Measurements from ENCODE around the gene PCBP1. TPM values are rescaled to one million over a fixed set of nuclear protein-coding genes. Genes with fewer than 3 reads are reported as not detected.
A peak's percentile ranks its signal among the peaks of the same experiment; 100 is the strongest.
"Not testable (repeated sequence)": the region's sequence is repeated elsewhere in the genome, so short reads cannot be mapped to it uniquely, and the experiment has no call there.

Gene PCBP1
- total RNA-seq, 2 experiments from 2014 or later: 470 to 489 TPM

DNA sequence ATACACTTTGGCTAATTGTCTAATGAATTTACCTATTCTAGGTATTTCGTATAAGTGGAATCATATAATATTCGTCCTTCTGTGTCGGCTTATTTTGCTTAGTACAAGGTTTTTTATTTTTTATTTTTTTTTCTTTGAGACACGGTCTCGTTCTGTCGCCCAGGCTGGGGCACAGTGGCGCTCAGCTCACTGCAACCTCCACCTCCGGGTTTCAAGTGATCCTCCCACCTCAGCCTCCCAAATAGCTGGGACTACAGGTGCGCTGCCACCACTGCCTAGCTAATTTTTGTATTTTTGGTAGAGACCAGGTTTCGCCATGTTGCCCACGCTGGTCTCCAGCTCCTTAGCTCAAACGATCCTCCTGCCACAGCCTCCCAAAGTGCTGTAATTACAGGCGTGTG is 38.2 kb downstream of the PCBP1 start:
- ATAC-seq (no peak), DNase-seq (no peak)
- H3K9me3 Mint-ChIP-seq: peaks cover 3% of the 10 kb centered on the region
- intact Hi-C loops (cut with micrococcal nuclease): no loop called here
- H3K27me3 Mint-ChIP-seq: no peaks in the 10 kb centered on the region
- peaks cover 66% of the 10 kb centered on the region for H3K4me1 Mint-ChIP-seq (ENCODE audit: low read depth)
- peak overlapping the region; percentile 100 for H3K27ac Mint-ChIP-seq
- peaks cover 21% of the 10 kb centered on the region for H3K36me3 Mint-ChIP-seq (ENCODE audit: low read depth)
- POLR2A ChIA-PET: interaction anchor here (1.4 to 38.3 kb wide), 7 partner anchors 10 to 65 kb away, joined by 5 to 955 read pairs (median 40); partner anchors contain the start of genes C2orf42 and PCBP1
- H3K4me3 Mint-ChIP-seq: peak overlapping the region; percentile 92
- CTCF ChIA-PET: interaction anchor here (1.2 to 3.0 kb wide), 8 partner anchors 9 to 55 kb away, joined by 3 to 16 read pairs (median 6); no protein-coding TSS in a partner anchor
- TF ChIP-seq, protein P1, sequence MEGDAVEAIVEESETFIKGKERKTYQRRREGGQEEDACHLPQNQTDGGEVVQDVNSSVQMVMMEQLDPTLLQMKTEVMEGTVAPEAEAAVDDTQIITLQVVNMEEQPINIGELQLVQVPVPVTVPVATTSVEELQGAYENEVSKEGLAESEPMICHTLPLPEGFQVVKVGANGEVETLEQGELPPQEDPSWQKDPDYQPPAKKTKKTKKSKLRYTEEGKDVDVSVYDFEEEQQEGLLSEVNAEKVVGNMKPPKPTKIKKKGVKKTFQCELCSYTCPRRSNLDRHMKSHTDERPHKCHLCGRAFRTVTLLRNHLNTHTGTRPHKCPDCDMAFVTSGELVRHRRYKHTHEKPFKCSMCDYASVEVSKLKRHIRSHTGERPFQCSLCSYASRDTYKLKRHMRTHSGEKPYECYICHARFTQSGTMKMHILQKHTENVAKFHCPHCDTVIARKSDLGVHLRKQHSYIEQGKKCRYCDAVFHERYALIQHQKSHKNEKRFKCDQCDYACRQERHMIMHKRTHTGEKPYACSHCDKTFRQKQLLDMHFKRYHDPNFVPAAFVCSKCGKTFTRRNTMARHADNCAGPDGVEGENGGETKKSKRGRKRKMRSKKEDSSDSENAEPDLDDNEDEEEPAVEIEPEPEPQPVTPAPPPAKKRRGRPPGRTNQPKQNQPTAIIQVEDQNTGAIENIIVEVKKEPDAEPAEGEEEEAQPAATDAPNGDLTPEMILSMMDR (IDR thresholded peaks at IDR 0.05): no peak

DNA sequence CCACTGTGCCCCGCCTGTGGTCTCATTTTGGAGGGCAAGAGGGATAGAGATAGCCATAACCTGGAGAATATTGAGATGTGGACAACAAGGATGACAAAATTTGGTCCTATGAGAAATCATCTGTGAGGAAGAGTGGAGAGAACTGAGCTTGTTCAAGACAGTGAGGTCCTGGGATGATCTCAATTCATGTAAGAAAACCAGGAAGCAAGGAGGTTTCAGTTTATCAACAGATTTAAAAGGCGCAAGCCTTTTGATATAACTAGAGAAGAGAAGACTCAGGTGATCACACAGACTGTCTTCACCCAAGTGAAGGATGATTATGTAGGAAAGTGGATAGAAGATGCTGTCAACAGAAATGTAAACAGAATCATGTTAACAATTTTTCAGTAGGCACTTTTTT is 39.1 kb downstream of the PCBP1 start:
- CTCF ChIA-PET: interaction anchor here (1.2 to 3.0 kb wide), 4 partner anchors 8 to 32 kb away, joined by 3 to 16 read pairs (median 6); no protein-coding TSS in a partner anchor
- H3K9me3 Mint-ChIP-seq: peaks cover 3% of the 10 kb centered on the region
- POLR2A ChIA-PET: interaction anchor here (2.6 to 38.3 kb wide), 6 partner anchors 9 to 45 kb away, joined by 7 to 955 read pairs (median 62); partner anchors contain the start of gene PCBP1
- peaks cover 21% of the 10 kb centered on the region for H3K36me3 Mint-ChIP-seq (ENCODE audit: low read depth)
- ATAC-seq: no peak
- intact Hi-C loops (cut with micrococcal nuclease): no loop called here
- peak overlapping the region; percentile 92 for H3K4me3 Mint-ChIP-seq
- H3K4me1 Mint-ChIP-seq (ENCODE audit: low read depth): peaks cover 66% of the 10 kb centered on the region
- DNase-seq: no peak
- H3K27me3 Mint-ChIP-seq: no peaks in the 10 kb centered on the region
- TF ChIP-seq, protein P1 (IDR thresholded peaks at IDR 0.05): no peak
- H3K27ac Mint-ChIP-seq: peak overlapping the region; percentile 100

DNA sequence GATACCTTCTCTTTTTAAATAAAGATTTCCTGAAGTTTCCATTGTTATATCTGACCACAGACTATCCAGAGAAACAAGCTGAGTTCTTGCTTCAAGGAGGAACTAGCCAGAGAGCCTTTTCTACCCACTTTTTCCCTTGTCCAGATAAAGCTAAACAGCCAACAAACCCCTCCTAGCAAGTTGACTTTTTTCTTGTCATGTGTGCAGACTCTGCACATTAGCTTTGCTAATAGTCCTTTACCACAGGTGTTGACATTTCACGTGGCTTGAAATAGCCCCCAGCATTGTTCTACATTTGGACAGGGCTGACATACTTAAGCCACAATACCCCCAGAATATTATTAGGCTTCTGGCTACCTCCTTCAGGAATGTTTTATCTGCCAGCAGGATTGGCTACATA is 40.7 kb downstream of the PCBP1 start:
- Mint-ChIP-seq H3K27me3 (no peaks in the 10 kb centered on the region), H3K36me3 (ENCODE audit: low read depth) (peaks cover 21% of the 10 kb centered on the region), H3K4me1 (ENCODE audit: low read depth) (peaks cover 54% of the 10 kb centered on the region), H3K4me3 (peak overlapping the region; percentile 13), H3K9me3 (peaks cover 3% of the 10 kb centered on the region), H3K27ac (peak overlapping the region; percentile 51)
- DNase-seq: no peak
- intact Hi-C loops (cut with micrococcal nuclease): no loop called here
- POLR2A ChIA-PET: interaction anchor here (0.9 to 38.3 kb wide), 6 partner anchors 8 to 46 kb away, joined by 3 to 955 read pairs (median 4); partner anchors contain the start of gene PCBP1
- CTCF ChIA-PET: interaction anchor here (0.8 to 1.7 kb wide), 4 partner anchors 15 to 214 kb away, joined by 3 to 5 read pairs (median 4); partner anchors contain the start of gene MXD1
- TF ChIP-seq, protein P1 (IDR thresholded peaks at IDR 0.05): no peak
- no peak for ATAC-seq

DNA sequence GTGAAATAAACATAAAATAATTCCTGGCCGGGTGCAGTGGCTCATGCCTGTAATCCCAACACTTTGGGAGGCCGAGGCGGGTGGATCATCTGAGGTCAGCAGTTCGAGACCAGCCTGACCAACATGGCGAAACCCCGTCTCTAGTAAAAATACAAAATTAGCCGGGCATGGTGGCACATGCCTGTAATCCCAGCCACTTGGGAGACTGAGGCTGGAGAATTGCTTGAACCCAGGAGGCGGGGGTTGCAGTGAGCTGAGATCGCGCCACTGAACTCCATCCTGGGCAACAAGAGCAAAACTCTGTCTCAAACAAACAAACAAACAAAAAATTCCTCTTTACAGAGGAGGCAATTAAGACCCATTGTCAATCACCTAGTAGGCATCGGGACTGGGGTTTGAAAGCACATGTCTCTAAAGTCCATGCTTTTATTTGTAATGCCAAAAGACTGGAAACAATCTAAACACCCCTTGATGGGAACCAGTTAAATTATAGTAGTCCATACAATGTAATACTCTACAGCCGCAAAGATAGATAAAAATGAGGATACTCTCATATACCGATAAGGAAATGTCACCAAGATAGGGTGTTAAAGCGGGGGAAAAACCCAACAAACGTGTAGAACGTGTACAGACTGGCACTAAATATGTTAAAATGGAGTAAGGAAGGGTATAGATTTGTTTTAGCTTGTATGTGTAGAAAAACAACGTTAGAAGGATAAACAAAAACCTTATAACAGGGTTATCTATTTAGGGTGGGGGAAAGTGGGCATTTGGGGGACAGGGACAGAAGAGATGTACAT is 44.3 kb downstream of the PCBP1 start:
- H3K36me3 Mint-ChIP-seq (ENCODE audit: low read depth): peaks cover 11% of the 10 kb centered on the region

More for the DNA sequence above, 44.3 kb downstream of the PCBP1 start:
- H3K27me3 Mint-ChIP-seq, DNase-seq, H3K9me3 Mint-ChIP-seq: not testable (repeated sequence)
- CTCF ChIA-PET: interaction anchor here (0.8 to 14.0 kb wide), 6 partner anchors 11 to 220 kb away, joined by 4 to 215 read pairs (median 15); partner anchors contain the start of gene PCBP1
- peaks cover 60% of the 10 kb centered on the region for H3K4me1 Mint-ChIP-seq (ENCODE audit: low read depth)
- peak overlapping the region; percentile 86 for H3K4me3 Mint-ChIP-seq
- intact Hi-C loops (cut with micrococcal nuclease): loop anchor here (2.0 kb wide), 1 partner anchor 41 kb away; no protein-coding TSS in a partner anchor
- ATAC-seq: peak; percentile 12
- H3K27ac Mint-ChIP-seq: peak overlapping the region; percentile 99
- POLR2A ChIA-PET: interaction anchor here (0.8 to 38.3 kb wide), 12 partner anchors 8 to 217 kb away, joined by 3 to 955 read pairs (median 10); partner anchors contain the start of genes MXD1 and PCBP1
